ENCODE data around the gene CTSG. TPM values are rescaled to one million over a fixed set of nuclear protein-coding genes. Genes with fewer than 3 reads are reported as not detected.
"Not testable (repeated sequence)": the region's sequence is repeated elsewhere in the genome, so short reads cannot be mapped to it uniquely, and the experiment has no call there.

The CTSG gene
- total RNA-seq, 1 experiment from 2014 or later = not detected

DNA sequence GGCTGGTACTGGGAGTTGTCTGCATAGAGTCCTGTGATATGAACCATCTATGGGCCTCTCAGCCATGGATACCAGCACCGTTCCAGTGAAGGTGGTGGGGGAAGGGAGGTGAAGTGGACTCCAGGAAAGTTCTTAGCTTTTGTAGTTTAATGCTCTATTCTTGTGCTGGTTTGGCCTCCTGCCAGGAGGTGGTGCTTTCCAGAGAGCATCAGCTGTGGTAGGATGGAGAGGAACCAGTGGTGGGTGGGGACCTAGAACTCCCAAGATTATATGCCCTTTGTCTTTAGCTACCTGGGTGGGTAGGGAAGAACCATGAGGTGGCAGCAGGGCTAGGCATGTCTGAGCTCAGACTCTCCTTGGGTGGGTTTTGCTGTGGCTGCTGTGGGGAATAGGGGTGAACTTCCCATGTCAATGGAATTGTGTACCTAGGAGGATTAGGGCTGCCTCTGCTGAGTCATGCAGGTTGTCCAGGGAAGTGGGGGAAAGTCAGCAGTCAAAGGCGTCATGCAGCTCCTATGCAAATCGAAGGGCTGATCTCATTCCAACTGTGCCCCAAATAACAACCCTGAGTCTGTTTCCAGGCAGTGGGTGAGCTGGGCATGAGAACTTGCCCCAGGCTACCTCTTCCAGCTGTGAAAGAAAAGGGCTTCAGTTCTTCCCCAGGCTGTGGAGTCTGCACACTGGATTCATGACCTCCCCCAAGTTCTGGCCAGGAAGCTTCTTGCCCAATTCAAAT is 19.2 kb upstream of the CTSG start:
- Histone ChIP-seq H4K20me1 (ENCODE audit: control insufficient read depth, insufficient read depth, insufficient read length) (no peaks in the 10 kb centered on the region), H3K79me1 (ENCODE audit: insufficient read depth, low read depth, low read length, poor library complexity, severe bottlenecking) (no peaks in the 10 kb centered on the region), H3K56ac (ENCODE audit: insufficient read length, low read depth, low read length) (no peak overlapping the region), H3K27me3 (ENCODE audit: insufficient read depth, low read length) (no peaks in the 10 kb centered on the region), H3K4me1 (ENCODE audit: insufficient read depth, low read length) (no peaks in the 10 kb centered on the region), H3K9me3 (ENCODE audit: control insufficient read depth, low read depth, low read length) (no peaks in the 10 kb centered on the region), H2BK12ac (ENCODE audit: insufficient read length, low read depth, low read length) (no peak overlapping the region), H2AK5ac (ENCODE audit: insufficient read length, low read length) (no peak overlapping the region), H3K9ac (ENCODE audit: extremely low read depth, insufficient read length, low read length) (no peak overlapping the region), H2AFZ (ENCODE audit: low read length) (no peak overlapping the region), H3K4me2 (ENCODE audit: insufficient read depth, insufficient read length, low read length) (no peak overlapping the region), H3T11ph (ENCODE audit: low read length) (no peak overlapping the region), H2BK20ac (ENCODE audit: low read depth, low read length, poor library complexity, severe bottlenecking) (no peak overlapping the region), H2BK5ac (ENCODE audit: insufficient read length, low read length) (no peak overlapping the region), H2BK15ac (ENCODE audit: low read depth, low read length) (no peak overlapping the region), H4K8ac (replicated peaks; ENCODE audit: insufficient read length, low read depth, low read length) (no peak overlapping the region), H3K14ac (ENCODE audit: insufficient read depth, low read length) (no peak overlapping the region), H3K18ac (ENCODE audit: insufficient read length, low read depth, low read length) (no peak overlapping the region), H3K23me2 (ENCODE audit: insufficient read length, low read depth, low read length, poor library complexity, severe bottlenecking) (no peaks in the 10 kb centered on the region), H2BK120ac (ENCODE audit: low read depth, low read length, poor library complexity, severe bottlenecking) (no peak overlapping the region), H3K79me2 (ENCODE audit: insufficient read depth, low read length) (no peaks in the 10 kb centered on the region), H3K4ac (ENCODE audit: low read depth, low read length) (no peak overlapping the region), H4K5ac (ENCODE audit: insufficient read length, low read depth, low read length) (no peak overlapping the region), H3K27ac (ENCODE audit: insufficient read length, low read depth, low read length) (no peak overlapping the region), H3K23ac (ENCODE audit: insufficient read length, low read depth, low read length) (no peak overlapping the region), H4K91ac (ENCODE audit: insufficient read length, low read depth, low read length) (no peak overlapping the region)
- H3K4me3 Mint-ChIP-seq = no peak overlapping the region
- WGBS (ENCODE audit: extremely low coverage, insufficient read length, low lambda C conversion rate) = no CpG with 5 or more reads among the region's 3 CpGs
- H3K27me3 Mint-ChIP-seq (ENCODE audit: low read depth) = no peaks in the 10 kb centered on the region; the same call in none of the 2 replicates
- DNase-seq = no peak
- peaks cover 60 to 97% of the 10 kb centered on the region in 2 experiments for H3K9me3 Mint-ChIP-seq
- no peak overlapping the region; a peak in 1 of 7 replicates for H3K27ac Mint-ChIP-seq
- H3K36me3 Mint-ChIP-seq (ENCODE audit: insufficient read depth in 1 of 3, low read depth in 3 of 3) = peaks cover 2 to 49% (median 5%) of the 10 kb centered on the region in 3 experiments; a peak in 6 of 7 replicates
- TF ChIP-seq, protein P1, sequence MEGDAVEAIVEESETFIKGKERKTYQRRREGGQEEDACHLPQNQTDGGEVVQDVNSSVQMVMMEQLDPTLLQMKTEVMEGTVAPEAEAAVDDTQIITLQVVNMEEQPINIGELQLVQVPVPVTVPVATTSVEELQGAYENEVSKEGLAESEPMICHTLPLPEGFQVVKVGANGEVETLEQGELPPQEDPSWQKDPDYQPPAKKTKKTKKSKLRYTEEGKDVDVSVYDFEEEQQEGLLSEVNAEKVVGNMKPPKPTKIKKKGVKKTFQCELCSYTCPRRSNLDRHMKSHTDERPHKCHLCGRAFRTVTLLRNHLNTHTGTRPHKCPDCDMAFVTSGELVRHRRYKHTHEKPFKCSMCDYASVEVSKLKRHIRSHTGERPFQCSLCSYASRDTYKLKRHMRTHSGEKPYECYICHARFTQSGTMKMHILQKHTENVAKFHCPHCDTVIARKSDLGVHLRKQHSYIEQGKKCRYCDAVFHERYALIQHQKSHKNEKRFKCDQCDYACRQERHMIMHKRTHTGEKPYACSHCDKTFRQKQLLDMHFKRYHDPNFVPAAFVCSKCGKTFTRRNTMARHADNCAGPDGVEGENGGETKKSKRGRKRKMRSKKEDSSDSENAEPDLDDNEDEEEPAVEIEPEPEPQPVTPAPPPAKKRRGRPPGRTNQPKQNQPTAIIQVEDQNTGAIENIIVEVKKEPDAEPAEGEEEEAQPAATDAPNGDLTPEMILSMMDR (conservative IDR thresholded peaks at IDR 0.05) = no peak
- H3K4me1 Mint-ChIP-seq = no peaks in the 10 kb centered on the region

DNA sequence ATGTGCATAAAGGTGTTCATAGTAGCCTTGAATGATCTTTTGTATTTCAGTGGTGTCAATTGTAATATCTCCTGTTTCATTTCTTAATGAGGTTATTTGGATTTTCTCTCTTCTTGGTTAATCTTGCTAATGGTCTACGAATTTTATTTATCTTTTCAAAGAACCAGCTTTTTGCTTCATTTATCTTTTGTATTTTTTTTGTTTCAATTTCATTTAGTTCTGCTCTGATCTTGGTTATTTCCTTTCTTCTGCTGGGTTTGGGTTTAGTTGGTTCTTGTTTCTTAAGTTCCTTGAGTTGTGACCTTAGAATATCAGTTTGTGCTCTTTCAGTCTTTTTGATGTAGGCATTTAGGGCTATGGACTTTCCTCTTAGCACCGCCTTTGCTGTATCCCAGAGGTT is 15.0 kb upstream of the CTSG start:
- not testable (repeated sequence) for H2BK5ac ChIP-seq (ENCODE audit: insufficient read length, low read length); H2BK120ac ChIP-seq (ENCODE audit: low read depth, low read length, poor library complexity, severe bottlenecking); H2BK20ac ChIP-seq (ENCODE audit: low read depth, low read length, poor library complexity, severe bottlenecking); H3K18ac ChIP-seq (ENCODE audit: insufficient read length, low read depth, low read length); H3K27me3 ChIP-seq (ENCODE audit: insufficient read depth, low read length); H3K4me1 Mint-ChIP-seq; H2BK12ac ChIP-seq (ENCODE audit: insufficient read length, low read depth, low read length); H3K14ac ChIP-seq (ENCODE audit: insufficient read depth, low read length); H3K23ac ChIP-seq (ENCODE audit: insufficient read length, low read depth, low read length); H3K23me2 ChIP-seq (ENCODE audit: insufficient read length, low read depth, low read length, poor library complexity, severe bottlenecking); H3K4me1 ChIP-seq (ENCODE audit: insufficient read depth, low read length); H3K56ac ChIP-seq (ENCODE audit: insufficient read length, low read depth, low read length); H4K5ac ChIP-seq (ENCODE audit: insufficient read length, low read depth, low read length); H3K27me3 Mint-ChIP-seq (ENCODE audit: low read depth); H3K9ac ChIP-seq (ENCODE audit: extremely low read depth, insufficient read length, low read length); DNase-seq; H3K79me1 ChIP-seq (ENCODE audit: insufficient read depth, low read depth, low read length, poor library complexity, severe bottlenecking); H4K8ac ChIP-seq (replicated peaks; ENCODE audit: insufficient read length, low read depth, low read length); H2BK15ac ChIP-seq (ENCODE audit: low read depth, low read length); H2AK5ac ChIP-seq (ENCODE audit: insufficient read length, low read length); H3K9me3 ChIP-seq (ENCODE audit: control insufficient read depth, low read depth, low read length); H3K79me2 ChIP-seq (ENCODE audit: insufficient read depth, low read length); H3K4me3 Mint-ChIP-seq; H3K4ac ChIP-seq (ENCODE audit: low read depth, low read length); H2AFZ ChIP-seq (ENCODE audit: low read length); H4K20me1 ChIP-seq (ENCODE audit: control insufficient read depth, insufficient read depth, insufficient read length); H4K91ac ChIP-seq (ENCODE audit: insufficient read length, low read depth, low read length); H3K27ac ChIP-seq (ENCODE audit: insufficient read length, low read depth, low read length); H3K4me2 ChIP-seq (ENCODE audit: insufficient read depth, insufficient read length, low read length); H3T11ph ChIP-seq (ENCODE audit: low read length); H3K27ac Mint-ChIP-seq
- H3K36me3 Mint-ChIP-seq (ENCODE audit: insufficient read depth in 1 of 3, low read depth in 3 of 3) = peaks cover 0 to 43% (median 5%) of the 10 kb centered on the region in 3 experiments; a peak in 6 of 7 replicates
- no CpG with 5 or more reads among the region's 2 CpGs for WGBS (ENCODE audit: extremely low coverage, insufficient read length, low lambda C conversion rate)
- H3K9me3 Mint-ChIP-seq = peaks cover 57 to 99% of the 10 kb centered on the region in 2 experiments

Measured in H9 (cell line).